Smooth muscle cell of the brain vasculature (primary cell): ENCODE data around the gene ZNF853.
"Not testable (repeated sequence)": the region's sequence is repeated elsewhere in the genome, so short reads cannot be mapped to it uniquely, and the experiment has no call there.

ENCODE experiments used
- DNase-seq: peaks from one replicate; pipeline ENCODE4 v3.0.0-alpha.2; 2012; ENCODE audit warnings: low read depth, low spot score

The ZNF853 gene

GRCh38 chr7:6614953-6615722, at the start of gene ZNF853:
Gene ZNF853, plus strand, starts transcription at chr7:6615610. Its CDS starts 565 bp downstream, at chr7:6616175.
- DNase-seq = no peak

DNA sequence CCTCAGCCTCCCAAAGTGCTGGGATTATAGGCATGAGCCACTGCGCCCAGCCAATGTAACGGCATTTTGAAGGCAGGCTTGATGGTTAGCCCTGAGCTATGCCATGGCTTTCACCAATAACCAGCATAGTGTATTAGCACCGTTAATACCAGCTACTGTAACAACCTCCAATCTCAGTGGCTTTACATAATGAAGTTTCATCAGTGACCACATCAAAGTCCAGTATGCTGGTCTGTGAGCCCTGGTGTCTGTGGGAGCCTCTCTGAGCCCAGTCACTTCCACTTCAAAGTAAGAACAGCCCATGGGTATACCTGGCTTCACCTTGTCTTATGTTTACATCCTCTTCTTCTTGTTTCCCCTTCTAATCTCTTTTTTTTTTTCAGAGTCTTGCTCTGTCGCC, 49.8 kb upstream of the ZNF853 start:
- no peak for DNase-seq

DNA sequence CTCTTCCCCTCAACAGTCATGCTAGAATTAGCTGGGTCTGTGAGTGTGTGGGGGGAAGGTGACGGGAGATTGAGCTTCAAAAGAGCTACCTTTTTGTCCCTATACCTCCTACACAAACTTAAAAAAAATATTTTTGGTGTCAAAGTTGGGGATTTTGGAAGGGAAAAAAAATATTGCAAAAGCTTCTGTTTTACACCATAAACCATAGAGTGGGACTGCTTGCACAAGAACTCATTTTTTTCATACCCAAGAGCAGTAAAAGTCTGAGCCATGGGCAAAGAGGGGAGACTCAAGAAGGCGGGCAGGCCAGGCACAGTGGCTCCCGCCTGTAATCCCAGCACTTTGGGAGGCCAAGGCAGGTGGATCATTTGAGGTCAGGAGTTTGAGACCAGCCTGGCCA, 47.5 kb upstream of the ZNF853 start:
- DNase-seq = no peak

GRCh38 chr7:6571160-6571779, 44.1 kb upstream of the ZNF853 start:
- no peak for DNase-seq

- no peak for DNase-seq
Observed at GRCh38 chr7:6575281-6576023, 40.0 kb upstream of the ZNF853 start.

- DNase-seq = no peak
Observed at GRCh38 chr7:6576024-6576866, 39.2 kb upstream of the ZNF853 start.

DNA sequence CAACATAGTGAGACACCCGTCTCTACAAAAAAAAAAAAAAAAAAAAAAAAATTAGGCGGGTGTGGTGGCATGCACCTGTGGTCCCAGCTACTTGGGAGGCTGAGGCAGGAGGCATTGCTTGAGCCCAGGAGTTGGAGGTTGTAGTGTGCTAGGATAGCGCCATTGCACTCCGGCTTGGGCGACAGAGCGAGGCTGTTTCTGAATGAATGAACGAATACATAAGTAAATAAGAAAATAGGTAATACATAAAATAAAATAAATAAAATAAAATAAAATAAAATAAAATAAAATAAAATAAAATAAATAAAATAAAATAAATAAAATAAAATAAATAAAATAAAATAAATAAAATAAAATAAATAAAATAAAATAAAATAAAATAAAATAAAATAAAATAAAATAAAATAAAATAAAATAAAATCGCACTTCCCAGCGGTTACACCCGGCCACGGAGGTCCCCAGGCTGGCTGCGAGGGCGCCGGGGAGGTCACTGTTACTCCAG, 38.5 kb upstream of the ZNF853 start:
- DNase-seq = not testable (repeated sequence)

DNA sequence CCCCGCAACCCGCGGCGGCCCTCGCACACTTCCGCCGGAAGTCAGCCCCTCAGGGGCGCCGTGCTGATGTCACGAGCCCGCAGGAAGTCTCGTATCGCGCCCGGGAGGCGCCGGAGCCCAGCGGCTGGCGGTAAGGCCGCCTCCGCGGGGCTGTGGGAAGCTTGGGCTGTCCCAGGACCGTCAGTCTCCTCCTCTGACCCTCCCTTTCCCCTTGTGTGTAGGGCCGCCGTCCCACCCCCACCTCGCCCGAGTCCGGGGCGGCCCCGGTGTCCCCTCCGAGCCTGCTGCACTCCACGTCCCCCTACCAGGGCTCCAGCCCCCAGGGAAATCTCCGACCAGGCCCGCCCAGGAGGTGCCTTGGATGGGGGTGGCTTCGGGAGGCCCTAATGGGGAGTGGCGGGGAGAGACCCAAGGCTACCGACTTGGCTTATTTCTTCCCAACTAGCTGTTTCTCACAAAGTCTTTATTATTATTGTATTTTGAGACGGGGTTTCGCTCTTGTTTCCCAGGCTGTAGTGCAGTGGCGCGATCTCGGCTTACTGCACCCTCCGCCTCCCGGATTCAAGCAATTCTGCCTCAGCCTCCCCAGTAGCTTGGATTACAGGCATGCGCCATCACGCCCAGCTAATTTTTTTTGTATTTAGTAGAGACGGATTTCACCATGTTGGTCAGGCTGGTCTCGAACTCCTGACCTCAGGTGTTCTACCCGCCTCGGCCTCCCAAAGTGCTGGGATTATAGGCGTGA, 37.9 kb upstream of the ZNF853 start, which contains the start of gene ZDHHC4:
TSS of gene ZDHHC4 (plus strand) at position 86 of the 745 bp plus-strand sequence. CDS start 3,108 bp downstream, outside the sequence.
- DNase-seq = peak; percentile 55

- DNase-seq = no peak
Observed at GRCh38 chr7:6578114-6579084, 37.0 kb upstream of the ZNF853 start.

DNA sequence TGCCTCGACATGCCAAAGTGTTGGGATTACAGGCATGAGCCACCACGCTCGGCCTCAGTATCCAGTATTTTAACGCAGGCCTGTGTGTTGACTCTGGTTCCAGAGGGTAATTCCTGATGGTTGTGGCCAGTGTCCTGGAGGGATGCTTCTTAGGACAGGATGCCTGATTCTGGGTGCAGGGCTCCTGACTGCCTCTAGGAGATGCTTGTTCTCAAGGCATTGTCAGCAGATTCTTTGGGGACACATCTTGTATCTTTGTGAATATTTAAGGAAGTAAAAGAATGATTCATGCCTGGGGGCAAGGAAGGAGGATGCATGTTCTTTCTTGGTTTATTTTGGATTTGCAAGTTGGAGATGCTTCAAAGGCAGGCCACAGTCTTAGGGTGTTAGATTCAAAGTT, 36.0 kb upstream of the ZNF853 start:
- no peak for DNase-seq

DNA sequence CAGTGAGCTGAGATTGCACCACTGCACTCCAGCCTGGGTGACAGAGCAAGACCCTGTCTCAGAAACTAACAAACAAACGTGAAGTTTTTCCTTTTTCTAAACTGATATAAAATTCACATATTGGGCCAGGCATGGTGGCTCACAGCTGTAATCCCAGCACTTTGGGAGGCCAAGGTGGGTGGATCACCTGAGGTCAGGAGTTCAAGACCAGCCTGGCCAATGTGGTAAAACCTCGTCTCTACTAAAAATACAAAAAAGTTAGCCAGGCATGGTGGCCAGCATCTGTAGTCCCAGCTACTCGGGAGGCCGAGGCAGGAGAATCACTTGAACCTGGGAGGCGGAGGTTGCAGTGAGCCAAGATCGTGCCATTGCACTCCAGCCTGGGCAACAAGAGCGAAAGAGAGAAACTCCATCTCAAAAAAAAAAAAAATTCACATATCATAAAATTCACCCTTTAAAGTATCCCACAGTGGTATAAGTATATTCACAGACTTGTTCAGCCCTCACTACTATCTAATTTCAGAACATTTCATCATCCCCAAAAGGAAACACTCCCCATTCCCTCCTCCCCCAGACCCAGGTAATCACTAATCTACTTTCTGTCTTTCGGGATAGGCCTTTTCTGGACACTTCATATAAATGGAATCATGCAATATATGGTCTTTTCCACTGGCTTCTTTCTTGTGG, 29.5 kb upstream of the ZNF853 start:
- DNase-seq = not testable (repeated sequence)

GRCh38 chr7:6588566-6588965, 26.8 kb upstream of the ZNF853 start:
- no peak for DNase-seq

GRCh38 chr7:6589151-6589828, 26.1 kb upstream of the ZNF853 start:
- DNase-seq = no peak

DNA sequence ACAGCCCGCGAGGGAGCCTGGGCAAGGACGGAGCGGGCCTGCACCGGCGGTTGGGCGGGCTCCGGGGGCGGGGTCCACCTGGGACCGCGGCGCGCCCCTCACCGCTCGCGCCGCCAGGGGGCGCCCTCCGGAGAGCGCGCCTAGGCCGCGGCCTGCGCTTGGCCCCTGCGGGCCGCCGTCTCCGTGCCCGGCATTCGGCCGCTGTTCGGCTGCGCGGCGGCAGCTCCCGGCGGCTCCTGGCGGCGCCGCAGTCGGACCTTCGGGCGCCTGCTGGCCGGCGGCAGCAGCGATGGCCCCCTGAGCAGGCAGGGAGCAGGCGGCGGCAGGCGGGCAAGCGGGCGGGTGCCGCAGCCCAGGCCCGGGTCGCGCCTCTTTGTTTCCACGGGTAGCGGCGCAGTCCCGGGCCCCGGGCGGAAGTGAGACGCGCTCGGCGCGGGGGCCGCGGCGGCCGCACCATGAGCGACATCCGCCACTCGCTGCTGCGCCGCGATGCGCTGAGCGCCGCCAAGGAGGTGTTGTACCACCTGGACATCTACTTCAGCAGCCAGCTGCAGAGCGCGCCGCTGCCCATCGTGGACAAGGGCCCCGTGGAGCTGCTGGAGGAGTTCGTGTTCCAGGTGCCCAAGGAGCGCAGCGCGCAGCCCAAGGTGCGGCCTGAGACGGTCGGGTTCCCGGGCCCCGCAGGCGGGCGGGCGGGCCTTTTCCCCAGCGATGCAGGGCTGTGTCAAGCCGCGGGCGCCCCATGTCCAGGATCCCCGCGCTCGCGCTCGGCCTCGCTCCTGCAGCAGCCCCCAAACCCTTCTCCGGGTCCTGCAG, 25.4 kb upstream of the ZNF853 start, which contains the start of gene INTS15:
TSS of gene INTS15 (plus strand) at position 193 of the 816 bp plus-strand sequence. CDS start at position 456, 263 bp downstream.
- peak; percentile 53 for DNase-seq

GRCh38 chr7:6590645-6591110, 24.7 kb upstream of the ZNF853 start:
- no peak for DNase-seq

DNA sequence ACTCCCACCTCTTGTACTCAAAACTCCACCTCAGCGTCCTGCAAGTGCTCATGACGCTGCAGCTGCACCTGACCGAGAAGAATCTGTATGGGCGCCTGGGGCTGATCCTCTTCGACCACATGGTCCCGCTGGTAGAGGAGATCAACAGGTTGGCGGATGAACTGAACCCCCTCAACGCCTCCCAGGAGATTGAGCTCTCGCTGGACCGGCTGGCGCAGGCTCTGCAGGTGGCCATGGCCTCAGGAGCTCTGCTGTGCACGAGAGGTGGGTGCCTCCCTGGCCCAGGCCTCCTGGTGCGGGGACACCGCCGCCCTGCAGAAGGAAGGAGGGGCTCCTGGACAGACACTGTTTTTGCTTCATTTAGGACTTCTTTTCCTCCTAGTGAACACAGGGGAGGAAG, 15.3 kb upstream of the ZNF853 start:
- no peak for DNase-seq

DNA sequence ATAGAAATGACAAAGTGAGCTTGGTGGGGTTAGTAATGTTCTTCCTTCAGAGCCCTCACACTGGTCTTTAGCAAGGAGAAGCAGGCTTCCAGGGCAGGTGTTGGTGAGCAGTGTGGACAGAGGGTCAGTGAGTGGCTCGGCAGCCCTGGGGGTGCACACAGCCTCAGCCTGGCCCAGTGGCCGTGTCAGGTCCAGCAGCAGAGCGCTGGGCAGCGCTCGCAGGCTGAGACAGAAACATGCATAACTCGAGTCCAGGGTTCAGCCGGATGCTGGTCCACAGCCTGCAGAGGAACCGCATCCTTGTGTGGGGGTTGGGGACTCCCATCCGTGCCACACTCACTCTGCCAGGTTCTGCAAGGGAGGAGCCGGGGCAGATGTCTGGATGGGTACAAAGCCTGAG, 11.0 kb upstream of the ZNF853 start:
- no peak for DNase-seq
